ENCODE data around the gene SHISA5. TPM values are rescaled to one million over a fixed set of nuclear protein-coding genes. Genes with fewer than 3 reads are reported as not detected.

SHISA5 gene
- polyA plus RNA-seq, 1 experiment: 217 TPM

GRCh38 chr3:48426944-48427629 is 76.9 kb downstream of the SHISA5 start:
- DNase-seq (ENCODE audit: low read depth): no peak
- TF ChIP-seq CTCF (IDR thresholded peaks at IDR 0.05; ENCODE audit: insufficient read depth, low read depth, low read length): no peak
- H3K4me3 ChIP-seq (ENCODE audit: low read depth, low read length): no peak overlapping the region
- H3K36me3 ChIP-seq (ENCODE audit: control insufficient read depth, insufficient read depth, low read length): peaks cover 5% of the 10 kb centered on the region
- POLR2A ChIA-PET: no interaction called here
- CTCF ChIA-PET: interaction anchor here (0.6 to 8.1 kb wide), 5 partner anchors 9 to 259 kb away, joined by 3 to 55 read pairs (median 4); no protein-coding TSS in a partner anchor
- no peaks in the 10 kb centered on the region for H3K27me3 ChIP-seq (ENCODE audit: control insufficient read depth, insufficient read depth, low read length)

GRCh38 chr3:48426401-48426909 is 77.5 kb downstream of the SHISA5 start:
- DNase-seq (ENCODE audit: low read depth): no peak
- Histone ChIP-seq H3K27me3 (ENCODE audit: control insufficient read depth, insufficient read depth, low read length) (no peaks in the 10 kb centered on the region), H3K4me3 (ENCODE audit: low read depth, low read length) (no peak overlapping the region), H3K36me3 (ENCODE audit: control insufficient read depth, insufficient read depth, low read length) (peaks cover 6% of the 10 kb centered on the region)
- POLR2A ChIA-PET: no interaction called here
- CTCF ChIA-PET: interaction anchor here (1.2 to 8.1 kb wide), 4 partner anchors 10 to 153 kb away, joined by 3 to 55 read pairs (median 21); no protein-coding TSS in a partner anchor
- TF ChIP-seq CTCF (IDR thresholded peaks at IDR 0.05; ENCODE audit: insufficient read depth, low read depth, low read length): no peak

- TF ChIP-seq CTCF (IDR thresholded peaks at IDR 0.05; ENCODE audit: insufficient read depth, low read depth, low read length): no peak
- POLR2A ChIA-PET: no interaction called here
- Histone ChIP-seq H3K36me3 (ENCODE audit: control insufficient read depth, insufficient read depth, low read length) (peaks cover 6% of the 10 kb centered on the region), H3K27me3 (ENCODE audit: control insufficient read depth, insufficient read depth, low read length) (no peaks in the 10 kb centered on the region), H3K4me3 (ENCODE audit: low read depth, low read length) (no peak overlapping the region)
- CTCF ChIA-PET: interaction anchor here (0.6 to 8.1 kb wide), 3 partner anchors 11 to 327 kb away, joined by 4 to 55 read pairs (median 38); no protein-coding TSS in a partner anchor
- DNase-seq (ENCODE audit: low read depth): no peak
These were observed 78.6 kb downstream of the SHISA5 start for GRCh38 chr3:48425281-48425812.

- POLR2A ChIA-PET: no interaction called here
- Histone ChIP-seq H3K27me3 (ENCODE audit: control insufficient read depth, insufficient read depth, low read length) (no peaks in the 10 kb centered on the region), H3K4me3 (ENCODE audit: low read depth, low read length) (no peak overlapping the region), H3K36me3 (ENCODE audit: control insufficient read depth, insufficient read depth, low read length) (peaks cover 6% of the 10 kb centered on the region)
- no peak for DNase-seq (ENCODE audit: low read depth)
- no peak for TF ChIP-seq CTCF (IDR thresholded peaks at IDR 0.05; ENCODE audit: insufficient read depth, low read depth, low read length)
- CTCF ChIA-PET: interaction anchor here (0.7 to 8.1 kb wide), 3 partner anchors 10 to 23 kb away, joined by 4 to 55 read pairs (median 38); no protein-coding TSS in a partner anchor
These were observed 79.9 kb downstream of the SHISA5 start for GRCh38 chr3:48423883-48424695.
